CD4-positive, alpha-beta memory T cell (primary cell): ENCODE data around the gene DAB2. TPM values are rescaled to one million over a fixed set of nuclear protein-coding genes. Genes with fewer than 3 reads are reported as not detected.
A peak's percentile ranks its signal among the peaks of the same experiment; 100 is the strongest.

Source experiments
- CTCF ChIA-PET: fragments of 350-600 bp; sonication (Branson Sonifier 250); formaldehyde crosslinking; loops from one replicate; lab custom pipeline; 2021; ENCODE audit warnings: inconsistent platforms; ENCODE audit not compliant: partially characterized antibody; lab: Charles Lee
- POLR2A ChIA-PET: fragments of 350-600 bp; sonication (Branson Sonifier 250); formaldehyde crosslinking; loops from one replicate; lab custom pipeline; 2021; ENCODE audit not compliant: partially characterized antibody; lab: Charles Lee
- DNase-seq, 5 donors: peaks; one replicate each; pipeline versions ENCODE4 v3.0.0 to v3.0.0-alpha.2; 2020 to 2022; ENCODE audit warnings: mixed read lengths in 1 of 5
- H3K27ac ChIP-seq: one replicate; pipeline ENCODE4 v1.7.0; 2013; ENCODE audit warnings: low read depth, low read length
- H3K27me3 ChIP-seq: 2 replicates; pipeline ENCODE4 v1.7.0; 2013; ENCODE audit warnings: mild to moderate bottlenecking, low read length, moderate library complexity; ENCODE audit not compliant: insufficient read depth
- H3K36me3 ChIP-seq: 2 replicates; pipeline ENCODE4 v1.7.0; 2013; ENCODE audit warnings: mild to moderate bottlenecking, low read length, moderate library complexity; ENCODE audit not compliant: insufficient read depth
- H3K4me1 ChIP-seq: 2 replicates; pipeline ENCODE4 v1.7.0; 2013; ENCODE audit warnings: mild to moderate bottlenecking, low read length, moderate library complexity; ENCODE audit not compliant: insufficient read depth
- H3K4me3 ChIP-seq, 2 donors: one replicate each; pipeline ENCODE4 v1.7.0; 2013; ENCODE audit warnings: low read length in 2 of 2, mild to moderate bottlenecking in 1 of 2
- H3K9me3 ChIP-seq, 2 donors: one replicate each; pipeline ENCODE4 v1.7.0; 2013; ENCODE audit warnings: low read length in 2 of 2, control low read depth in 1 of 2; ENCODE audit not compliant: control insufficient read depth in 1 of 2
- H3K27ac Mint-ChIP-seq, 7 donors: one replicate each; pipeline ENCODE4 v1.8.0; 2020 to 2021; ENCODE audit warnings: mixed read lengths in 7 of 7, mild to moderate bottlenecking in 6 of 7, inconsistent platforms in 3 of 7, moderate library complexity in 3 of 7
- H3K27me3 Mint-ChIP-seq, 2 donors: one replicate each; pipeline ENCODE4 v1.8.0; 2020 to 2021; ENCODE audit warnings: mixed read lengths in 2 of 2
- H3K36me3 Mint-ChIP-seq, 2 donors: one replicate each; pipeline ENCODE4 v1.8.0; 2020 to 2021; ENCODE audit warnings: mixed read lengths in 2 of 2, inconsistent platforms in 1 of 2, mild to moderate bottlenecking in 1 of 2
- H3K4me1 Mint-ChIP-seq, 4 donors: one replicate each; pipeline ENCODE4 v1.8.0; 2020 to 2021; ENCODE audit warnings: mixed read lengths in 4 of 4, mild to moderate bottlenecking in 1 of 4
- H3K4me3 Mint-ChIP-seq, 8 donors: one replicate each; pipeline ENCODE4 v1.8.0; 2020 to 2021; ENCODE audit warnings: mixed read lengths in 8 of 8, mild to moderate bottlenecking in 7 of 8, moderate library complexity in 6 of 8, inconsistent platforms in 3 of 8
- H3K9me3 Mint-ChIP-seq, 8 donors: one replicate each; pipeline ENCODE4 v1.8.0; 2020 to 2021; ENCODE audit warnings: mixed read lengths in 8 of 8, mild to moderate bottlenecking in 5 of 8, inconsistent platforms in 3 of 8, moderate library complexity in 1 of 8
- intact Hi-C: fragments of 100-400 bp; cut with micrococcal nuclease; formaldehyde crosslinking; loops from one replicate; pipeline ENCODE4 v1.15.1; 2023
- polyA plus RNA-seq, 2 donors: library from polyadenylated mRNA; unstranded; fragments of 300-500 nt; fragmentation: Illumina TruSeq; gene quantifications; one replicate each; pipeline ENCODE4 v1.2.3, GENCODE V29; 2021
- total RNA-seq, 2 experiments: library from RNA; stranded (reverse); gene quantifications; one replicate each; pipeline ENCODE4 v1.2.3, GENCODE V29; 2021

Gene DAB2
- total RNA-seq = 1 to 10 TPM; 2.3 to 2.9 TPM
- not detected for polyA plus RNA-seq

DNA sequence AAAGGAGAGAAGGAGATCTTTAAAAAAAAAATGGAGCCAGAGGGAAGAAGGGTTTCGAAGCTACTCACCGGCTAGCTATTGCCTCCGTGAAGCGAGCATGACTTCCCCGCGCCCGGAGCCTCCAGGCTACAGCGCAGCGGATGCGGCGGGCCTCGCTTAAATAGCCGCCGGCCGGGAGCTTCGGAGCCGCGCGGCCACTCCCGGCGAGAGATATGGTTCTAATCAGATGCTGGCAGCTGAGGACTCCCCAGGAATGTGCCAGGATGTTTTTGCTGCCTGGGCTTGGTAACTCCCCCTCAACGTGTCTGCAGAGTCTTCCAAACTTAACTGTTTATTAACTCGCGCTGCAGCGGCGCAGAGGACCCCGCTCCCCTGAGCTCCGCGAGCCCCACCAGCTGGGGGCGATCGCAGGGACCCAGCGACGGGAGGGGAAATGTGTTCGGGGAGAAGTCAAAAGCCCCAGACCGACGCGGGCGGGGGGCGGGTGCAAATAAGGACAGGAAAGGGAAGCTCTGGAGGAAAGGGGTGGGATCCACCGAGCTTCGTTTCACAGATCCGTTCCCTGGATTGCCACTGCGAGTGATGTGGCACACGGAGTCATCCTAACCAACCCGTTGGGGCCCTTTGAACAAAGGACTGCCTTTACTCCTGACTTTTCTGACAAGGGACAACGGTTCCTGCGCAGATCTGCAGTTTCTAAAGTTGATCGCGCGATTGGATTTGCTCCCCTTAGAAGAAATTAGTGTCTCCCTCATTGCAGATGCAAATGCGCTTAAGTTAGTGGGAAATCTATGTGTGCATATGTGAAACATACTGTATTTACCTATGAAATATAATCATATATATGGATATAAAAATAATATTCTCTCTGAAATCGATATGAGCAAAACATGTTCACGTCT lies at the start of gene DAB2:
TSS of gene DAB2 (minus strand) at position 245 of the 902 bp plus-strand sequence. CDS start 30,660 bp downstream, outside the sequence.
- no peaks in the 10 kb centered on the region for H3K9me3 ChIP-seq
- H3K4me1 ChIP-seq = no peaks in the 10 kb centered on the region
- H3K36me3 ChIP-seq = no peaks in the 10 kb centered on the region
- DNase-seq = peak in 4 of 5 donors; percentile 16 to 26 (median 16)
- H3K9me3 Mint-ChIP-seq = no peaks in the 10 kb centered on the region
- no peaks in the 10 kb centered on the region for H3K36me3 Mint-ChIP-seq
- peaks cover 11% of the 10 kb centered on the region for H3K27me3 ChIP-seq
- POLR2A ChIA-PET = no interaction called here
- H3K27ac ChIP-seq = no peak within 1 kb of the TSS
- H3K4me3 ChIP-seq = peak within 1 kb of the TSS in 1 of 2 donors; percentile 40
- CTCF ChIA-PET = interaction anchor here (0.9 to 1.5 kb wide), 2 partner anchors 49 to 122 kb away, joined by 3 to 4 read pairs; no protein-coding TSS in a partner anchor
- no peak within 1 kb of the TSS for H3K27ac Mint-ChIP-seq
- peaks cover 0 to 13% (median 9%) of the 10 kb centered on the region in 4 donors for H3K4me1 Mint-ChIP-seq
- intact Hi-C loops = no loop called here
- peaks cover 25 to 26% of the 10 kb centered on the region in 2 donors for H3K27me3 Mint-ChIP-seq
- H3K4me3 Mint-ChIP-seq = peak within 1 kb of the TSS; percentile 79 to 90 (median 82)

DNA sequence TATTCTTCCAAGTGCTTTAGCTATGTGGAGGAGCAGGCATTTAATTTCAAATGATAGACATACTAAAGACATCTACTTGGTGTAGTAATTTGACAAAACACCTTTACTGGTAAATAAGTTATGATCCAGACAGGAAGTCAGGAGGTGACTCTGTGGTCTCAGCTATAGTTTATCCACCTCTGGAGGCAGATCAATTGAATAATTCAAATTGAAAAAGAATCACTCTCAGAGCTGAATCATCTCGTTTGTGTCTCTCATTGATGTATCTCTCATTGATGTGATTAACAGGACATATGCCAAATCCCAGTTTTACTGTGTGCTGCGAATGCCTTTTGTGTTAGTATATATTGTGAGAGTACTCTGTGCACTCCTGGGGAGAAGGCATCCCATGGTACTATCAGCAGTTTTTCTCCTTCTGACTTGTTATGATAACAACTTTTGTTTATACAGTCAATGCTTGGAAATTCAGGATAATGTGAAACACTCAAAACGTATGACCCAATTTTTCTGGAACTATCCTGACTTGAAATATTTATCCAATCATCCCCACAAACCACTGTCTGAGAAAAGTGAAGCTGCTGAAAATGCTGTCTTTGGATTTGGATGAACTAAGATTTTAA lies 48.5 kb upstream of the DAB2 start:
- H3K36me3 Mint-ChIP-seq = no peaks in the 10 kb centered on the region
- intact Hi-C loops = no loop called here
- H3K9me3 Mint-ChIP-seq = no peaks in the 10 kb centered on the region
- POLR2A ChIA-PET = no interaction called here
- CTCF ChIA-PET = no interaction called here
- no peaks in the 10 kb centered on the region for H3K27me3 ChIP-seq
- no peak overlapping the region for H3K4me3 Mint-ChIP-seq
- no peak overlapping the region for H3K27ac Mint-ChIP-seq
- no peaks in the 10 kb centered on the region for H3K9me3 ChIP-seq
- H3K4me1 ChIP-seq = no peaks in the 10 kb centered on the region
- peaks cover 6 to 12% of the 10 kb centered on the region in 2 donors for H3K27me3 Mint-ChIP-seq
- H3K27ac ChIP-seq = no peak overlapping the region
- no peak for DNase-seq
- H3K4me1 Mint-ChIP-seq = no peaks in the 10 kb centered on the region
- no peaks in the 10 kb centered on the region for H3K36me3 ChIP-seq
- no peak overlapping the region for H3K4me3 ChIP-seq

DNA sequence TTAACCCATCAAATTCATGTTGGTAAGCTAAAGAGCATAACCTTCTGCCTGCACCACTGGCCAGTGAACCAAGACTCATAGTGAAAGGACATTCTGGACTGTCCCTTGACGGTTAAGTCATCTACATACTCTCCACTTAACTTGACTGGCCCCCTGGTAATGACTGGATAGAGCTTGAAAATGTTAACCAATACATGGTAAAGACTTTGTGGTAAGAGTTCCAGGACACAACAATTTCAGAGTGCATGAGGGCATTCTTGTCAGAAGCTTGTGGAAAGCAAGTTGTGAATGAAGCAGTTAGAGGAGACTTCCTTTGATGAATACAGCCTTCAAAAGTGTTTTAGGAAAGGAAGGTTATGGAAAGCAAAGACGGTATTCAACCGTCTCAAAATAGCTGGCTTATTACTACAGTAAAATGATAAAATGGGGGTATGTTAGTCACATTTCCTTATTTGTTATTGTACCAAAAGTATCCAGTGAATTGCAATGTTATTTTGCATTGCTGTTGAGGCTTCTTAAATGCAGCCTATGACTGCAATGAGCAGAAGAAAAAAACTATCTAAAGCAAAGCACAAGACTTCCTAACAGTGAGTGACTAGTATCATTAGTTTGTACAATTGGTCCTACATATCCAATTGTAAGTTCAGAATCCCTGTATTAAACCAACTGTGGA lies 47.2 kb upstream of the DAB2 start:
- no peak overlapping the region for H3K27ac Mint-ChIP-seq
- no peaks in the 10 kb centered on the region for H3K4me1 ChIP-seq
- no peaks in the 10 kb centered on the region for H3K4me1 Mint-ChIP-seq
- no peak overlapping the region for H3K27ac ChIP-seq
- ChIA-PET POLR2A (no interaction called here), CTCF (no interaction called here)
- H3K4me3 ChIP-seq = no peak overlapping the region
- H3K4me3 Mint-ChIP-seq = no peak overlapping the region
- intact Hi-C loops = no loop called here
- peaks cover 6 to 12% of the 10 kb centered on the region in 2 donors for H3K27me3 Mint-ChIP-seq
- no peaks in the 10 kb centered on the region for H3K27me3 ChIP-seq
- no peaks in the 10 kb centered on the region for H3K9me3 ChIP-seq
- H3K36me3 Mint-ChIP-seq = no peaks in the 10 kb centered on the region
- no peak for DNase-seq
- no peaks in the 10 kb centered on the region for H3K9me3 Mint-ChIP-seq
- H3K36me3 ChIP-seq = no peaks in the 10 kb centered on the region

DNA sequence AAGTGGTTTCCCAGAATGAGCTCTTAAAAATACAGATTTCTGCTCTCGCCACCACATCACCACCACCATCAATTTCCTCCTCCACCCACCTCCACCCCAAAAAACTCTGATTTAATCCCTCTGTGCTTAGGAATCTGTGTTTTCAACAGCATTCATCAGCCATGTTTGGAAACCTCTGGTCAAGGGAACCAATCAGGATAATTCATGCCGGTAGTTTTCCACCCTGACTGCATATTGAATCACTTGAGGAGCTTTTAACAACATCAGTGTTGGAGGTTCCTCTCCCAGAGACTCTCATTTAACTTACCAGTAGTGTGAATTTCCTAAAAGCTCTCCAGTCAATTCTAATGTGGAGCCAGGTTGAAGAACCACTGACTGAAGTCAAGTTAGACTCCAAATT lies 46.0 kb upstream of the DAB2 start:
- Histone ChIP-seq H3K4me1 (no peaks in the 10 kb centered on the region), H3K27me3 (no peaks in the 10 kb centered on the region), H3K9me3 (no peaks in the 10 kb centered on the region), H3K36me3 (no peaks in the 10 kb centered on the region), H3K27ac (no peak overlapping the region), H3K4me3 (no peak overlapping the region)
- no peaks in the 10 kb centered on the region for H3K9me3 Mint-ChIP-seq
- CTCF ChIA-PET = no interaction called here
- POLR2A ChIA-PET = no interaction called here
- intact Hi-C loops = no loop called here
- no peak overlapping the region for H3K27ac Mint-ChIP-seq
- no peak for DNase-seq
- H3K36me3 Mint-ChIP-seq = no peaks in the 10 kb centered on the region
- no peak overlapping the region for H3K4me3 Mint-ChIP-seq
- H3K4me1 Mint-ChIP-seq = no peaks in the 10 kb centered on the region
- peaks cover 6 to 14% of the 10 kb centered on the region in 2 donors for H3K27me3 Mint-ChIP-seq

DNA sequence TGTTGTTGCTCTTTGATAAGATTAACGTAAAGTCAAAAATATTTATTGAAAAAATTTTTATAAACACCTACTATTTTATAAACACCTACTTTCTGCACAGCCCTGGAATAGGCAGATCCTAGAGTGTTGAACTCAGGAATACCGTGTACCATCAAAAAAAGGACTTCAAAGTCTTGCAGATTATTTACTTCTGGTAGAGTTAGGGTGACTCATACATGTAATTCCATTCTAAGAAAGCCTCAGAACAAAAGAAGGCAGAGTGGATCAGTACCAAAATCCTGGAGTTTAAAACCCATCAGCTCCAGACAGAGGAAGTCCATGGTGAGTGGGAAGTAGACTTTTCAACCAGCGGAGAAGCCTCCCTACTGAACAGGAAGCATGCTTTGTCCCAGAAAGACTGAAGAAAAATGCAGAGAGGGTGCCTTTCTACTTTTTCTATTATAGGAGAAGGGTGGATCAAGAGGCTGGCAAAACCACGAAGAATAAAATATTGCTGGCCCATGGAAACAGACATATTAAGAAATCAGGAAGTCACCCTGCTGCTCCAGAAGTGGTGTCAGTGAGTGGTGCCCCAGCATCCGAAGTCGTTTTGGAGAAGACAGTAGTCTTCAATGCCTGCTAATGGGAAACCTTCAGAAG lies 45.1 kb upstream of the DAB2 start:
- H3K4me1 ChIP-seq = no peaks in the 10 kb centered on the region
- Mint-ChIP-seq H3K9me3 (no peaks in the 10 kb centered on the region), H3K36me3 (no peaks in the 10 kb centered on the region), H3K27ac (no peak overlapping the region), H3K4me1 (no peaks in the 10 kb centered on the region), H3K27me3 (peaks cover 4 to 12% of the 10 kb centered on the region in 2 donors), H3K4me3 (no peak overlapping the region)
- intact Hi-C loops = no loop called here
- H3K36me3 ChIP-seq = no peaks in the 10 kb centered on the region
- no peaks in the 10 kb centered on the region for H3K9me3 ChIP-seq
- H3K27me3 ChIP-seq = no peaks in the 10 kb centered on the region
- no peak for DNase-seq
- H3K4me3 ChIP-seq = no peak overlapping the region
- POLR2A ChIA-PET = no interaction called here
- H3K27ac ChIP-seq = no peak overlapping the region
- CTCF ChIA-PET = no interaction called here

DNA sequence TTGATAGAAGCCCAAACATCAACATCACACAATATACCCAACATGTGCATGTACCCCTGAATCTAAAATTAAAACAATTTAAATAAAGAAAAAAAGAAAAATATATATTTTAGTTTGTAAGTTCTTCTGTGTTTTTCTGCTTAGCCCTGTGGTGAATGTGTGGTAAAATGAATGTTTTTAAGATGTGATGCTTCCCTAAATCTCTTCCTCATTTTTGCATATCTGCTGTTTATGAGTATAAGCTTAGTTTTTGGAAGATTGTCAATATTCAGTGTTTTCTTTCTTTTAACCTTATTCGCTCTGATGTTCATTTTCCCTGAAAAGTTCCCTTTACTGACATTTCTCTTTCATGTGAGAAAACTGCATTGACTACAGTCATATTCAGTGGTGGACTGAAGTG lies 44.4 kb upstream of the DAB2 start:
- no peak overlapping the region for H3K4me3 Mint-ChIP-seq
- ChIA-PET POLR2A (no interaction called here), CTCF (no interaction called here)
- no peak overlapping the region for H3K4me3 ChIP-seq
- H3K27me3 ChIP-seq = no peaks in the 10 kb centered on the region
- H3K9me3 Mint-ChIP-seq = peaks cover 0 to 2% (median 0%) of the 10 kb centered on the region in 8 donors
- H3K4me1 Mint-ChIP-seq = no peaks in the 10 kb centered on the region
- no peaks in the 10 kb centered on the region for H3K4me1 ChIP-seq
- intact Hi-C loops = no loop called here
- H3K36me3 Mint-ChIP-seq = no peaks in the 10 kb centered on the region
- no peak overlapping the region for H3K27ac ChIP-seq
- H3K27me3 Mint-ChIP-seq = peaks cover 7 to 13% of the 10 kb centered on the region in 2 donors
- no peaks in the 10 kb centered on the region for H3K36me3 ChIP-seq
- no peaks in the 10 kb centered on the region for H3K9me3 ChIP-seq
- DNase-seq = no peak
- no peak overlapping the region for H3K27ac Mint-ChIP-seq

DNA sequence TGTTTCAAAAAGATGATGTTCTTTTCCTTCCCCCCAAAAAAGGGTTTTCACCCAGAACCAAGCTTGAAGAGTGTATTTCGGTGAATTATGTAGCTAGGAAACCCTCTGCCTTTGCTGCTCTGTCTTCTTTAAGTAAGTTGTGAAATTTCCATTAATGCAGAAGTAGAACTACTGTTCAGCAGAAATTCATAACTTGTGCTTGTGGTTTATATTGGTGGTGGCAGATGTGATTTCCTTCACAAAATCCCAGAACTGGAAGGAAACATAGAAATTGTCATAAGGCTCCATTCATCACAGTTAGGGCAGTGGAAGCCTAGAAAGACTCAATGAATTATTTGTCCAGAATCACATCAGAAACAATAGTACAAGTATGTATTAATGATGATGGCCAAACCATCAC lies 42.1 kb upstream of the DAB2 start:
- POLR2A ChIA-PET = no interaction called here
- H3K27ac ChIP-seq = no peak overlapping the region

More for the DNA sequence above, 42.1 kb upstream of the DAB2 start:
- no peak overlapping the region for H3K4me3 Mint-ChIP-seq
- no peak overlapping the region for H3K4me3 ChIP-seq
- H3K27ac Mint-ChIP-seq = no peak overlapping the region
- peaks cover 0 to 3% (median 0%) of the 10 kb centered on the region in 8 donors for H3K9me3 Mint-ChIP-seq
- no peaks in the 10 kb centered on the region for H3K4me1 Mint-ChIP-seq
- no peaks in the 10 kb centered on the region for H3K36me3 ChIP-seq
- H3K27me3 ChIP-seq = no peaks in the 10 kb centered on the region
- CTCF ChIA-PET = no interaction called here
- DNase-seq = no peak
- H3K27me3 Mint-ChIP-seq = peaks cover 11 to 13% of the 10 kb centered on the region in 2 donors
- H3K4me1 ChIP-seq = no peaks in the 10 kb centered on the region
- H3K36me3 Mint-ChIP-seq = no peaks in the 10 kb centered on the region
- intact Hi-C loops = no loop called here
- H3K9me3 ChIP-seq = no peaks in the 10 kb centered on the region
